ENCODE measurements around the gene MMS22L. TPM values are rescaled to one million over a fixed set of nuclear protein-coding genes. Genes with fewer than 3 reads are reported as not detected.

The MMS22L gene
- total and polyA plus RNA-seq, 5 donors, result 0.84 to 4.9 (median 3.7) TPM

- Histone ChIP-seq H3K9me3 (ENCODE audit: control insufficient read depth, low read length) (no peaks in the 10 kb centered on the region), H3K4me1 (ENCODE audit: control insufficient read depth, insufficient read depth, low read length) (no peaks in the 10 kb centered on the region), H3K4me3 (ENCODE audit: low read length) (no peak overlapping the region), H3K27me3 (ENCODE audit: control insufficient read depth, insufficient read depth) (no peaks in the 10 kb centered on the region), H3K27ac (ENCODE audit: low read length) (no peak overlapping the region)
- DNase-seq (no peak), ATAC-seq (peak; percentile 26 to 34)
- intact Hi-C loops (cut with DNase I), result no loop called here
- 24% methylated on average over 6 of the region's 6 CpGs for WGBS
These were observed 172.4 kb downstream of the MMS22L start for GRCh38 chr6:97110626-97111025.

DNA sequence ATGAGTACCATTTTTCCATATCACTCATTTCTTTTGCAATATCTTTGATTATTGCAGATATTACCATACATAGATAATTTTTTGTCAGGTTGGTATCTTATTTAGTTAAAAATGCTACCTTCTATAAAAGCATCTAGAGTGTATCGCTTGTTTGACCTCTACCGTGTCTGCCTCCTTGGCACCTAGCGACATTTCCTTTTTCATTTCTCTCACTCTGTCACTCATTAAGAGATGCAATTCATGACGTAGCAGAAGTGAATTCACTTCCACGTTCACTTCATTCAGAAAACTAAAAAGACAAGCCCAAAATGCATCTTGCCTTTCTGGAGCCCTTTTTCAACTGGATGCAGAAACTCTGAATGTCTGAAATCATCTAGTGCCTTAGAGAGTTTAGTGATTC lies 172.9 kb downstream of the MMS22L start:
- Histone ChIP-seq H3K9me3 (ENCODE audit: control insufficient read depth, low read length) (no peaks in the 10 kb centered on the region), H3K27ac (ENCODE audit: low read length) (no peak overlapping the region), H3K4me3 (ENCODE audit: low read length) (no peak overlapping the region), H3K27me3 (ENCODE audit: control insufficient read depth, insufficient read depth) (no peaks in the 10 kb centered on the region), H3K4me1 (ENCODE audit: control insufficient read depth, insufficient read depth, low read length) (no peaks in the 10 kb centered on the region)
- intact Hi-C loops (cut with DNase I), result no loop called here
- no peak for ATAC-seq
- 20% methylated on average over 5 of the region's 5 CpGs for WGBS
- no peak for DNase-seq

GRCh38 chr6:97109444-97109843 lies 173.6 kb downstream of the MMS22L start:
- Histone ChIP-seq H3K27ac (ENCODE audit: low read length) (no peak overlapping the region), H3K27me3 (ENCODE audit: control insufficient read depth, insufficient read depth) (no peaks in the 10 kb centered on the region), H3K4me3 (ENCODE audit: low read length) (no peak overlapping the region), H3K9me3 (ENCODE audit: control insufficient read depth, low read length) (no peaks in the 10 kb centered on the region), H3K4me1 (ENCODE audit: control insufficient read depth, insufficient read depth, low read length) (no peaks in the 10 kb centered on the region)
- ATAC-seq, result no peak
- no peak for DNase-seq
- WGBS, result 59% methylated on average over 4 of the region's 4 CpGs
- intact Hi-C loops (cut with DNase I), result no loop called here

DNA sequence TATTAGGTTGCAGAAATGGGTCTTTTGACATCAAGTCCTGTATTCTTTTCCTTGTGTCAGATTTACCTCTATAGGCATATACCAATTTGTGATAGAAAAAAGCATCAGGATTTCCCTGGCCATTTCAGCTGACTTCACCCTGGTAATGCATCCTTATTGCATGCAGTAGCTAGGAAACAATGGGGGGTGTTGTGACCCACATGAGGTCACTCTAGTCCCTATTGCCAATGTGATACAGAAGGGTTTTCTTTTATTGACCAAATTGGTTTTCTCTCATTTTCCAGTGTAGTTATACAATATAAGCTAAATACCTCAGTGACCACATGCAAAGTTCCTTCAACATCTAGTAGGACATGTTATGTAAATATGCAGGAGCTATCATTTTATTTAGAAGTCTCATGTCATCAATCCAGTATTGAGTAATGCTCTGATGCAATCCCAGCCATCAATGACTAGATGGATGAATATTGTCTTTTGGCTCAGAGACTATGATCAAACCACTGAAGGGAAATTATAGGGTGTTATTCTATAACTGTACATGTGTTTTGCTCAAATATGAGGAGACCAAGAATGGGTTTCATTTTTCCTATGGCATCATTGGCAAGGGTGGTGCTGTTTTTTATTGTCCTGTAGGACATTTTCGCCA lies 180.7 kb downstream of the MMS22L start:
- ATAC-seq, result no peak
- 95% methylated on average over 1 of the region's 1 CpG for WGBS
- Histone ChIP-seq H3K9me3 (ENCODE audit: control insufficient read depth, low read length) (no peaks in the 10 kb centered on the region), H3K27me3 (ENCODE audit: control insufficient read depth, insufficient read depth) (no peaks in the 10 kb centered on the region), H3K4me1 (ENCODE audit: control insufficient read depth, insufficient read depth, low read length) (no peaks in the 10 kb centered on the region), H3K27ac (ENCODE audit: low read length) (no peak overlapping the region), H3K4me3 (ENCODE audit: low read length) (no peak overlapping the region)
- intact Hi-C loops (cut with DNase I), result no loop called here
- no peak for DNase-seq

DNA sequence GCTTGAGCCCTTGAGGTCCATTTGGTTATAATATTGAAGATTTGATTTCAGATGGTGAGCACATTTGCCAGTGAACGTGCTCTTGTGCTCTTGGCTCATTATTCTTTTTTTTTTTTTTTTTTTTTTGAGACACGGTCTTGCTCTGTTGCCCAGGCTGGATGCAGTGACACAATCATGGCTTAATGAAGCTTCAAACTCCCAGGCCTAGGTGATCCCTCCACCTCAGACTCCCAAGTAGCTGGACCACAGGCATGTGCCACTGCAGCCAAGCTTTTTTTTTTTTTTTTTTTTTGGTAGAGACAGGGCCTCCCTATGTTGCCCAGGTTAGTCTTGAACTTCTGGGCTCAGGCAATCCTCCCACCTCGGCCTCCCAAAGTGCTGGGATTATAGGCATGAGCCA lies 182.3 kb downstream of the MMS22L start:
- Histone ChIP-seq H3K9me3 (ENCODE audit: control insufficient read depth, low read length) (no peaks in the 10 kb centered on the region), H3K27ac (ENCODE audit: low read length) (no peak overlapping the region), H3K27me3 (ENCODE audit: control insufficient read depth, insufficient read depth) (no peaks in the 10 kb centered on the region), H3K4me1 (ENCODE audit: control insufficient read depth, insufficient read depth, low read length) (no peaks in the 10 kb centered on the region), H3K4me3 (ENCODE audit: low read length) (no peak overlapping the region)
- ATAC-seq, result no peak
- intact Hi-C loops (cut with DNase I), result no loop called here
- DNase-seq, result no peak
- WGBS, result 82% methylated on average over 3 of the region's 3 CpGs

DNA sequence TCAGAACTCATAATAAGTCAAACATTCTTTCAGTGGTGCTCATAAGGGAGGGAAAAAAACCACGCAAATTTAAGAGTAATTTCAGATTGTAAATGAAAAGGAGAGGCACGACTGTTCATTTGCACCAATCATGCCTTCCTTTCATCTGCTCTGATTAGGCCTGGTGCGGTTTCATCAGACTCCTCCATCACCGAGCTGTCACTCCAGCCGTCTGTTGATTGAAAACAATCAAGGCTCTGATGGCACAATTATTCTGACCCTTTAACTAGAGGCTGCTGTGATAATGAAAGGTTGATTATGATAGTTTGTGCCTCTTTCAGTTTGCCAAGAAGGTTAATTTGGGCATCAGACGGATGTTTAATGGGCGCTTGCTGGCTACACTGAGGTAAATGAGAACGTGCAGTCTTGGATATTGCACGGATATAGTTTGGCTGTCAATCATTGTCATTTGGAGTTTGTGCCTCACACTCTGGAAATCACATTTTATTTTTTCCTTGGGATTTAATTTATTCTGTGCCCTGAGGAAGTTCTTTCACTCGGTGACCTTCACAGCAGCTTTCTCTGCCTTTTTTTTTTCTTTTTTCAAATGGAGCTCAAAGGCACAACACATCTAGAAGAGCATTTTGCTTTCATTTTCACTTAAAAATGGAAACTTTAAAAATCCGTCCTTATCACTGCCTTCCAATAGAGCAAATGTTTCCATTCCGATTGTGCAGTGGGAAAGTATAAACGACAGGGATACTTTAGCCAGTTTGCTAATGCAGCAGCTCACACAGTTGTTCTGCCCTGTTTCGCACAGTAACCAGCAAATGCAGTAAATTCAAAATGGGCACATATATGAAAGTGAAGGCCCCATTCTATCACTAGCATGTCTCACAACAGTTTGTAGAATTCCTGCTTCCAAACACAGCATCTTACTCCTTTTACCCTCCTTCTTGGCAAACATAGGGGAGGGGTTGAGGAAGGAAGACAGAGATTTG lies 185.7 kb downstream of the MMS22L start:
- H3K4me3 ChIP-seq (ENCODE audit: low read length), result peak overlapping the region; percentile 39
- no peaks in the 10 kb centered on the region for H3K27me3 ChIP-seq (ENCODE audit: control insufficient read depth, insufficient read depth)
- intact Hi-C loops (cut with DNase I), result no loop called here
- H3K27ac ChIP-seq (ENCODE audit: low read length), result no peak overlapping the region
- DNase-seq, result no peak
- peak in 1 of 2 donors; percentile 58 for ATAC-seq
- no peaks in the 10 kb centered on the region for H3K9me3 ChIP-seq (ENCODE audit: control insufficient read depth, low read length)
- 57% methylated on average over 14 of the region's 14 CpGs for WGBS
- no peaks in the 10 kb centered on the region for H3K4me1 ChIP-seq (ENCODE audit: control insufficient read depth, insufficient read depth, low read length)

DNA sequence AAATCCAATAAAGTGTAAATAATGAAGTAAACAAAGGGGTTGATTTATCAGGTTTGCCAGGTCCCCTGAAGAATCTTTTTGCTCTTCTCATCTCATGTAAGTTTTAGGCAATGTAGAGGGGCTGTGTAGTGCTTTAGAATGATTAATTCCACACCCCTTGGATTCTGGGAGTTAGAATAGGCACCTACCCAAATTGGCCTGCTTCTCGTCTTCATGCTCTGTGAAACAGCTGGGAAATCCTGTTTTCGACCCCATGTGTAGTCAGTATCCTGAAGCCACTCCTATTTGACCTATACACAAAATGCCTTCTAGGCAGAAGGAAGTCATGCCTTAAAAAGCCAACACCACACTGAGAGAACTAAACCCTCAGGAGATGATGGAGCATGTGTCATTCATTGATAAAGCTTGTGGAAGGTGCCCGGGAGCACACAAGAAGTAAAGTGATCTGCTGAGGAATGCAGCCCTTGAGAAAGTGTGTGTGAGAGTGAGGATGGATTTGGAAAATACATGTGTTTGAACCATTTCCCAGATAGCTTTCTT lies 187.6 kb downstream of the MMS22L start:
- Histone ChIP-seq H3K4me1 (ENCODE audit: control insufficient read depth, insufficient read depth, low read length) (no peaks in the 10 kb centered on the region), H3K27me3 (ENCODE audit: control insufficient read depth, insufficient read depth) (no peaks in the 10 kb centered on the region), H3K27ac (ENCODE audit: low read length) (no peak overlapping the region), H3K4me3 (ENCODE audit: low read length) (no peak overlapping the region), H3K9me3 (ENCODE audit: control insufficient read depth, low read length) (no peaks in the 10 kb centered on the region)
- intact Hi-C loops (cut with DNase I), result no loop called here
- no peak for ATAC-seq
- DNase-seq, result no peak
- WGBS, result 52% methylated on average over 3 of the region's 3 CpGs

GRCh38 chr6:97094376-97094775 lies 188.6 kb downstream of the MMS22L start:
- Histone ChIP-seq H3K27me3 (ENCODE audit: control insufficient read depth, insufficient read depth) (no peaks in the 10 kb centered on the region), H3K9me3 (ENCODE audit: control insufficient read depth, low read length) (no peaks in the 10 kb centered on the region), H3K27ac (ENCODE audit: low read length) (no peak overlapping the region), H3K4me3 (ENCODE audit: low read length) (no peak overlapping the region), H3K4me1 (ENCODE audit: control insufficient read depth, insufficient read depth, low read length) (no peaks in the 10 kb centered on the region)
- WGBS, result 96% methylated on average over 2 of the region's 2 CpGs
- intact Hi-C loops (cut with DNase I), result no loop called here
- DNase-seq (no peak), ATAC-seq (no peak)

DNA sequence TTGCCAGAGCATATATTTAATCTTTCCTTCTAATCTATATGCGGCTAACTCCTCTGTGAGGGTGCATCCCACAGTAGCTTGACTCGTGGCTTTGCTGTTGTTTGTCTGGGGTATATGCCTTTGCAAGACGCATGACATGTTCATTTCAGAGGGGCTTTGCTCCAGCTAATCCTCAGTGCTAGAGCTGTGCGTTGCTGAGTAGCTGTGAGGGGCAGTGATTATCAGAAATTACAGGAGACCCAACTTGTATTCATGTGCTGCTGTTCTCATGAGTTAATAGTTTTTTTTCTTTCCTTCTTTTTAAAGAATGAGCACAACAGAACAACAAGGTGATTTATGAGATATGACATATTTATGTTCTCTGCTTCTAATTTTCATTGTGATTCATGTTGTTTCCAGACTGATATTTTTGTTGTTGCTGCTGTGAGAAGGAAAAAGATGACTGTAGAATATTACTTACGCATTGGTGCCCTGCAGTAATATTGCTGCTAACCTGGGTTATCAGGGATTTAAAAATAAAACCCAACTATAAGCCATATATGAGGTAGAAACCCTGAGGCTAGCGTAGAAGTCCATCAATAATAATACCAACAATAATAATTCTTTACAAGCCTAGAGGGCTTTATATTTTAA lies 190.2 kb downstream of the MMS22L start:
- Histone ChIP-seq H3K4me3 (ENCODE audit: low read length) (no peak overlapping the region), H3K4me1 (ENCODE audit: control insufficient read depth, insufficient read depth, low read length) (no peaks in the 10 kb centered on the region), H3K27ac (ENCODE audit: low read length) (no peak overlapping the region), H3K9me3 (ENCODE audit: control insufficient read depth, low read length) (no peaks in the 10 kb centered on the region), H3K27me3 (ENCODE audit: control insufficient read depth, insufficient read depth) (no peaks in the 10 kb centered on the region)
- no peak for DNase-seq
- no peak for ATAC-seq
- WGBS, result 71% methylated on average over 6 of the region's 6 CpGs
- intact Hi-C loops (cut with DNase I), result no loop called here

Data from right cardiac atrium (tissue), 5 donors.